Measurements from ENCODE around the gene EDRF1.
"Not testable (repeated sequence)": the region's sequence is repeated elsewhere in the genome, so short reads cannot be mapped to it uniquely, and the experiment has no call there.

Gene EDRF1

GRCh38 chr10:125719173-125720001 lies at the start of gene EDRF1:
TSS of gene EDRF1 (plus strand) at chr10:125719709. CDS start at chr10:125719808, 99 bp downstream.
- DNase-seq, result peak; percentile 86 to 97

- DNase-seq, result no peak
Measured at GRCh38 chr10:125672884-125673283, 46.6 kb upstream of the EDRF1 start.

GRCh38 chr10:125679436-125679835 lies 40.1 kb upstream of the EDRF1 start:
- no peak for DNase-seq

GRCh38 chr10:125683063-125683462 lies 36.4 kb upstream of the EDRF1 start, which contains the start of gene TEX36:
TSS of gene TEX36 (minus strand) at chr10:125683163. CDS start at chr10:125682989, 174 bp downstream.
- no peak for DNase-seq

- no peak for DNase-seq
Measured at GRCh38 chr10:125683821-125684220, 35.7 kb upstream of the EDRF1 start.

- no peak for DNase-seq
Measured at GRCh38 chr10:125684581-125684980, 34.9 kb upstream of the EDRF1 start.

GRCh38 chr10:125687507-125688185 lies 31.9 kb upstream of the EDRF1 start:
- DNase-seq, result no peak

- no peak for DNase-seq
Measured at GRCh38 chr10:125689955-125690569, 29.4 kb upstream of the EDRF1 start.

- DNase-seq, result no peak
Measured at GRCh38 chr10:125691160-125691981, 28.1 kb upstream of the EDRF1 start.

- no peak for DNase-seq
Measured at GRCh38 chr10:125692196-125692595, 27.3 kb upstream of the EDRF1 start.

GRCh38 chr10:125692601-125693523 lies 26.6 kb upstream of the EDRF1 start:
- no peak for DNase-seq

- no peak for DNase-seq
Measured at GRCh38 chr10:125693524-125693847, 26.0 kb upstream of the EDRF1 start.

- no peak for DNase-seq
Measured at GRCh38 chr10:125694883-125695282, 24.6 kb upstream of the EDRF1 start.

GRCh38 chr10:125696884-125697283 lies 22.6 kb upstream of the EDRF1 start:
- DNase-seq, result not testable (repeated sequence)

- DNase-seq, result no peak
Measured at GRCh38 chr10:125698481-125698998, 21.0 kb upstream of the EDRF1 start.

- no peak for DNase-seq
Measured at GRCh38 chr10:125699562-125700143, 19.9 kb upstream of the EDRF1 start.

GRCh38 chr10:125700355-125700911 lies 19.1 kb upstream of the EDRF1 start:
- no peak for DNase-seq

- DNase-seq, result no peak
Measured at GRCh38 chr10:125707541-125708468, 11.7 kb upstream of the EDRF1 start.

- DNase-seq, result no peak
Measured at GRCh38 chr10:125708971-125709503, 10.5 kb upstream of the EDRF1 start.

Measured in bone marrow (tissue), 2 donors.